DND-41 (cell line): Measurements from ENCODE around the gene FNBP1L.

Experiments
- CTCF ChIP-seq: IDR thresholded peaks from 2 replicates; pipeline ENCODE4 v1.5.1; 2012; ENCODE audit warnings: borderline replicate concordance, low read length, moderate library complexity, mild to moderate bottlenecking; ENCODE audit not compliant: poor library complexity, severe bottlenecking; ENCODE audit errors: extremely low read depth
- EZH2 ChIP-seq: IDR thresholded peaks from 3 replicates; pipeline ENCODE4 v1.6.1; 2012; ENCODE audit warnings: borderline replicate concordance, low read depth, mild to moderate bottlenecking, moderate library complexity, low read length, inconsistent platforms; ENCODE audit not compliant: severe bottlenecking

DNA sequence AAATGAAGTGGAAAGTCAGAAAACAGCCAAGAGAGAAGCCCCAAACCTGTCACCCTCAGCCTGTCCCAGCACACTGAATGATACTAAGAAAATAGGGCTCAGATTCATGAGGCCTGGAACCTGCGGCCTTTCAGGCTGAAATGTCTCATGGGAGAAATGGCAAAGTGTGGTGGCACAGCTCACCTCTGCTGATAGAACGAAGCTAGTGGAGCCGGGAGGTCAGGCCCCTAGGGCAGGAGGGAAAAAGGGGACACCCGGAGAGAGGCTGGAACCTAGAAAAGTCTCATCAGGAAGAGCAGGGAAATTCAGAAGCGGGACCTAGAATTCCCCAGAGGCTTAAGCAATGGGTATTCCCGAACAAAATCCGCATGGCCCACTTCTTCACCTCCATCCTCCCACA is 126.6 kb downstream of the FNBP1L start:
- TF ChIP-seq CTCF (no peak), EZH2 (no peak)
